Measurements from ENCODE around the gene TCEAL4. TPM values are rescaled to one million over a fixed set of nuclear protein-coding genes. Genes with fewer than 3 reads are reported as not detected.
A peak's percentile ranks its signal among the peaks of the same experiment; 100 is the strongest.
"Not testable (repeated sequence)": the region's sequence is repeated elsewhere in the genome, so short reads cannot be mapped to it uniquely, and the experiment has no call there.

Gene TCEAL4
- total and polyA plus RNA-seq, 7 donors: 54.8 to 366 (median 127) TPM

GRCh38 chrX:103573202-103573601, 12.1 kb upstream of the TCEAL4 start:
- TF ChIP-seq POLR2AphosphoS5 (IDR thresholded peaks at IDR 0.05): no peak
- TF ChIP-seq EP300 (IDR thresholded peaks at IDR 0.05): no peak
- TF ChIP-seq POLR2A (IDR thresholded peaks at IDR 0.05): no peak
- TF ChIP-seq CTCF (IDR thresholded peaks at IDR 0.05): no peak
- DNase-seq: no peak
- WGBS, 2 donors: 86 to 87% methylated on average over 1 of the region's 1 CpG
- Histone ChIP-seq H3K36me3 (no peaks in the 10 kb centered on the region), H3K4me3 (no peak overlapping the region), H3K27ac (no peak overlapping the region), H3K27me3 (no peaks in the 10 kb centered on the region), H3K9me3 (no peaks in the 10 kb centered on the region), H3K4me1 (no peaks in the 10 kb centered on the region)
- intact Hi-C loops (cut with DNase I): no loop called here

- Histone ChIP-seq H3K9me3 (no peaks in the 10 kb centered on the region), H3K36me3 (peaks cover 0 to 7% (median 0%) of the 10 kb centered on the region in 4 donors), H3K27ac (peak overlapping the region in 1 of 4 donors; percentile 87), H3K27me3 (no peaks in the 10 kb centered on the region), H3K4me3 (peak overlapping the region in 1 of 4 donors; percentile 65), H3K4me1 (peaks cover 0 to 13% (median 0%) of the 10 kb centered on the region in 4 donors)
- TF ChIP-seq CTCF (IDR thresholded peaks at IDR 0.05): no peak
- TF ChIP-seq POLR2A (IDR thresholded peaks at IDR 0.05): no peak
- no peak for TF ChIP-seq EP300 (IDR thresholded peaks at IDR 0.05)
- no peak for TF ChIP-seq POLR2AphosphoS5 (IDR thresholded peaks at IDR 0.05)
- WGBS, 2 donors: 19 to 56% methylated on average over 3 of the region's 3 CpGs
- DNase-seq: no peak
- intact Hi-C loops (cut with DNase I): no loop called here
Measured at GRCh38 chrX:103584596-103584995, 719 bp upstream of the TCEAL4 start.

- Histone ChIP-seq H3K27ac (peak overlapping the region; percentile 87 to 92 (median 88)), H3K4me3 (peak overlapping the region; percentile 47 to 65 (median 64)), H3K4me1 (peaks cover 0 to 13% (median 0%) of the 10 kb centered on the region in 4 donors), H3K27me3 (no peaks in the 10 kb centered on the region), H3K9me3 (no peaks in the 10 kb centered on the region), H3K36me3 (peaks cover 0 to 7% (median 0%) of the 10 kb centered on the region in 4 donors)
- no peak for TF ChIP-seq EP300 (IDR thresholded peaks at IDR 0.05)
- TF ChIP-seq CTCF (IDR thresholded peaks at IDR 0.05): no peak
- TF ChIP-seq POLR2A (IDR thresholded peaks at IDR 0.05): no peak
- no peak for TF ChIP-seq POLR2AphosphoS5 (IDR thresholded peaks at IDR 0.05)
- WGBS, 2 donors: 13 to 23% methylated on average over 5 of the region's 5 CpGs
- intact Hi-C loops (cut with DNase I): loop anchor here (2.0 to 5.0 kb wide), 2 partner anchors 43 to 101 kb away; partner anchors contain the start of genes MORF4L2 and TCEAL1
- DNase-seq: no peak
Measured at GRCh38 chrX:103586314-103586646, 965 bp downstream of the TCEAL4 start.

GRCh38 chrX:103586659-103587058, 1.3 kb downstream of the TCEAL4 start:
- H3K27me3 ChIP-seq: no peaks in the 10 kb centered on the region
- peaks cover 0 to 7% (median 0%) of the 10 kb centered on the region in 4 donors for H3K36me3 ChIP-seq
- intact Hi-C loops (cut with DNase I): loop anchor here (2.0 to 5.0 kb wide), 2 partner anchors 42 to 101 kb away; partner anchors contain the start of genes MORF4L2 and TCEAL1
- WGBS, 2 donors: 65 to 79% methylated on average over 4 of the region's 4 CpGs
- H3K4me3 ChIP-seq: peak overlapping the region in 3 of 4 donors; percentile 63 to 65 (median 65)
- DNase-seq: no peak
- peaks cover 0 to 13% (median 0%) of the 10 kb centered on the region in 4 donors for H3K4me1 ChIP-seq
- no peaks in the 10 kb centered on the region for H3K9me3 ChIP-seq
- no peak for TF ChIP-seq POLR2AphosphoS5 (IDR thresholded peaks at IDR 0.05)
- no peak for TF ChIP-seq CTCF (IDR thresholded peaks at IDR 0.05)
- TF ChIP-seq EP300 (IDR thresholded peaks at IDR 0.05): no peak
- no peak for TF ChIP-seq POLR2A (IDR thresholded peaks at IDR 0.05)
- H3K27ac ChIP-seq: peak overlapping the region; percentile 87 to 92 (median 88)

- H3K4me1 ChIP-seq; H3K27ac ChIP-seq; H3K36me3 ChIP-seq; H3K4me3 ChIP-seq; intact Hi-C loops (cut with DNase I); DNase-seq; H3K27me3 ChIP-seq; H3K9me3 ChIP-seq: not testable (repeated sequence)
- 96% methylated on average over 1 of the region's 1 CpG for WGBS, 2 donors
Measured at GRCh38 chrX:103592295-103592694, 7.0 kb downstream of the TCEAL4 start.

- H3K4me1 ChIP-seq; DNase-seq; H3K36me3 ChIP-seq; H3K27ac ChIP-seq; intact Hi-C loops (cut with DNase I); H3K9me3 ChIP-seq; H3K27me3 ChIP-seq; H3K4me3 ChIP-seq: not testable (repeated sequence)
- WGBS, 2 donors: 96 to 97% methylated on average over 6 of the region's 6 CpGs
Measured at GRCh38 chrX:103595202-103595601, 9.9 kb downstream of the TCEAL4 start.

Data from sigmoid colon (tissue), 7 donors.